ENCODE data around the gene CDC7.

DNA sequence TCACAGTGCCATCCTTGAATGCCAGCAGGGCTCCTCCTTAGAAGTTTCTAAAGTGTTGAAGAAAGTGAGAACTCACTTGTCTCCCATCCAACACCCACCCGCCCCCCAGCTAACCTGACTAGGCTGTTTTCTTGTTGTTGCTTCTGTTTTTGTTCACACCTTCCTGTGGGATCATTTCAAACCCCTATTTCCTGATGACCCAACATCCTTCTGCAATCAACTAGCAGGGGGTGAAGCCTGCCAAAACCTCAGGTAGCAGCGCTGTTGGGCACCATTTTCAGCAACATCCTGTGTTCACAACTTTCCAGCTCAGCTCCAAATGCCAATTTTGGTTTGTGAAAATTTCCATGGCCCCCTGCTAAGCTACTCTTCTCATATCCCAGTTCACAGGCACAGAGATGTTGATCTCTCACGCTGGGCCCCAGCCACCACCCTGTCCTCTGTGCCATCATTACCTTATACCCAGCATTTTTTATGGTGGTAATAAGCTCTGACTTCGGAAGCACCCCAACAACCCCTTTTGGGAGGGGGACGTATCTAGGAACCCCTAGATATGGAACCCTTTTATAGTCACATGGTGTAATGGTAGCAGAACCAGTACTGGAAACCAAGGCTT lies 41.4 kb downstream of the CDC7 start:
- TF ChIP-seq CTCF (IDR thresholded peaks at IDR 0.05; ENCODE audit: insufficient read depth, low read depth, low read length) (no peak), EZH2 (IDR thresholded peaks at IDR 0.05; ENCODE audit: insufficient read depth, low read length) (no peak)

Data from astrocyte (in vitro differentiated cells and primary cell).